GM23338 (cell line): ENCODE measurements around the gene FAM13A. TPM values are rescaled to one million over a fixed set of nuclear protein-coding genes. Genes with fewer than 3 reads are reported as not detected.

ENCODE experiments used
- ATAC-seq: fragments of 200-7000 bp; cut with Tn5 transposase; 3 replicates; pipeline ENCODE4 v1.9.1; 2020
- DNase-seq: peaks from one replicate; pipeline ENCODE4 v3.0.0-alpha.2; 2015; ENCODE audit warnings: low spot score
- H2AFZ ChIP-seq: fragments of 200-600 bp; sonication (generic); 2 replicates; pipeline ENCODE4 v1.8.0; 2016; ENCODE audit warnings: antibody characterized with exemption, mild to moderate bottlenecking, moderate library complexity
- H3F3A ChIP-seq: fragments of 200-600 bp; sonication (generic); replicated peaks from 2 replicates; pipeline ENCODE4 v1.8.0; 2017; ENCODE audit warnings: antibody characterized with exemption, mixed run types, low read depth
- H3K27ac ChIP-seq: fragments of 200-600 bp; sonication (generic); 2 replicates; pipeline ENCODE4 v1.6.1; 2016; ENCODE audit warnings: low read depth
- H3K27me3 ChIP-seq: fragments of 200-600 bp; sonication (generic); 2 replicates; pipeline ENCODE4 v1.8.0; 2016; ENCODE audit warnings: mild to moderate bottlenecking, mixed run types, moderate library complexity; ENCODE audit not compliant: insufficient read depth
- H3K36me3 ChIP-seq: fragments of 200-600 bp; sonication (generic); 2 replicates; pipeline ENCODE4 v1.8.0; 2016; ENCODE audit warnings: mild to moderate bottlenecking; ENCODE audit not compliant: insufficient read depth
- H3K4me1 ChIP-seq: fragments of 200-600 bp; sonication (generic); 2 replicates; pipeline ENCODE4 v1.8.0; 2016; ENCODE audit warnings: mild to moderate bottlenecking, moderate library complexity; ENCODE audit not compliant: insufficient read depth
- H3K4me2 ChIP-seq: fragments of 200-600 bp; sonication (generic); 2 replicates; pipeline ENCODE4 v1.7.1; 2017; ENCODE audit warnings: mixed run types
- H3K4me3 ChIP-seq: fragments of 200-600 bp; sonication (generic); 2 replicates; pipeline ENCODE4 v1.6.1; 2016; ENCODE audit warnings: mixed run types
- H3K79me2 ChIP-seq: fragments of 200-600 bp; sonication (generic); replicated peaks from 2 replicates; pipeline ENCODE4 v1.8.0; 2017; ENCODE audit warnings: mild to moderate bottlenecking; ENCODE audit not compliant: insufficient read depth
- H3K9me2 ChIP-seq: fragments of 200-600 bp; sonication (generic); 2 replicates; pipeline ENCODE4 v1.8.0; 2017; ENCODE audit not compliant: insufficient read depth
- H4K20me1 ChIP-seq: fragments of 200-600 bp; sonication (generic); replicated peaks from 2 replicates; pipeline ENCODE4 v1.8.0; 2017; ENCODE audit warnings: mild to moderate bottlenecking; ENCODE audit not compliant: insufficient read depth
- H3K27ac Mint-ChIP-seq: 2 replicates; pipeline ENCODE4 v1.8.0; 2020; ENCODE audit warnings: inconsistent platforms, mild to moderate bottlenecking, moderate library complexity, mixed read lengths
- H3K27me3 Mint-ChIP-seq: 3 replicates; pipeline ENCODE4 v1.8.0; 2022; ENCODE audit warnings: low read depth, mild to moderate bottlenecking, moderate library complexity, mixed read lengths, inconsistent platforms; ENCODE audit not compliant: insufficient read depth, poor library complexity
- H3K36me3 Mint-ChIP-seq: 3 replicates; pipeline ENCODE4 v1.8.0; 2021; ENCODE audit warnings: low read depth, mild to moderate bottlenecking, inconsistent platforms, moderate library complexity, mixed read lengths
- H3K4me1 Mint-ChIP-seq: 3 replicates; pipeline ENCODE4 v1.8.0; 2020; ENCODE audit warnings: mild to moderate bottlenecking, inconsistent platforms, mixed read lengths
- H3K4me3 Mint-ChIP-seq: 3 replicates; pipeline ENCODE4 v1.8.0; 2021; ENCODE audit warnings: moderate library complexity, mild to moderate bottlenecking, inconsistent platforms, mixed read lengths
- H3K9me3 Mint-ChIP-seq: 3 replicates; pipeline ENCODE4 v1.8.0; 2020; ENCODE audit warnings: moderate library complexity, mild to moderate bottlenecking, inconsistent platforms, mixed read lengths
- CTCF ChIP-seq, 2 experiments: fragments of 200-600 bp in 1 of 2; sonication (generic) in 1 of 2; conservative IDR thresholded peaks; 2 replicates each; pipeline versions ENCODE4 v1.5.1 to v1.6.1; 2016 to 2017; ENCODE audit warnings: antibody characterized with exemption in 2 of 2, low read depth in 2 of 2, mild to moderate bottlenecking in 2 of 2, moderate library complexity in 1 of 2
- JUNB ChIP-seq: IDR thresholded peaks from one replicate; pipeline ENCODE4 v1.6.1; 2016; ENCODE audit warnings: antibody characterized with exemption; ENCODE audit not compliant: unreplicated experiment
- NANOG ChIP-seq: IDR thresholded peaks from 2 replicates; pipeline ENCODE4 v1.6.1; 2016; ENCODE audit warnings: antibody characterized with exemption, borderline replicate concordance
- POLR2AphosphoS5 ChIP-seq: IDR thresholded peaks from 2 replicates; pipeline ENCODE4 v1.6.1; 2016; ENCODE audit warnings: antibody characterized with exemption, low read depth
- REST ChIP-seq: IDR thresholded peaks from one replicate; pipeline ENCODE4 v1.6.1; 2018; ENCODE audit warnings: antibody characterized with exemption; ENCODE audit not compliant: unreplicated experiment
- STAT1 ChIP-seq: IDR thresholded peaks from one replicate; pipeline ENCODE4 v1.6.1; 2016; ENCODE audit warnings: antibody characterized with exemption; ENCODE audit not compliant: unreplicated experiment
- ZNF114 ChIP-seq: fragments of 250-450 bp; sonication (Bioruptor Pico); IDR thresholded peaks from 2 replicates; pipeline ENCODE4 v1.5.0; 2020; ENCODE audit warnings: mild to moderate bottlenecking, moderate library complexity
- polyA plus RNA-seq: library from polyadenylated mRNA; unstranded; fragments of >200 nt; fragmentation: Nextera tagmentation; extraction: Ambion mirVana; gene quantifications from 2 replicates; pipeline ENCODE4 v1.2.1, GENCODE V29; 2016
- total RNA-seq: library from RNA; depleted of rRNA; stranded (reverse); fragments of >200 nt; shearing (Covaris generic); gene quantifications from 2 replicates; pipeline ENCODE4 v1.2.3, GENCODE V29; 2014
- TF ChIP-seq, protein P1 (sequence below): IDR thresholded peaks from 2 replicates; pipeline ENCODE4 v1.6.1; 2016; ENCODE audit warnings: antibody characterized with exemption
- TF ChIP-seq, protein P2 (sequence below): fragments of 250-450 bp; sonication (Bioruptor Pico); IDR thresholded peaks from 2 replicates; pipeline ENCODE4 v1.5.0; 2020; ENCODE audit warnings: mild to moderate bottlenecking, moderate library complexity

The FAM13A gene
- total and polyA plus RNA-seq, 2 experiments from 2014 or later = 13.9 to 28.4 TPM

DNA sequence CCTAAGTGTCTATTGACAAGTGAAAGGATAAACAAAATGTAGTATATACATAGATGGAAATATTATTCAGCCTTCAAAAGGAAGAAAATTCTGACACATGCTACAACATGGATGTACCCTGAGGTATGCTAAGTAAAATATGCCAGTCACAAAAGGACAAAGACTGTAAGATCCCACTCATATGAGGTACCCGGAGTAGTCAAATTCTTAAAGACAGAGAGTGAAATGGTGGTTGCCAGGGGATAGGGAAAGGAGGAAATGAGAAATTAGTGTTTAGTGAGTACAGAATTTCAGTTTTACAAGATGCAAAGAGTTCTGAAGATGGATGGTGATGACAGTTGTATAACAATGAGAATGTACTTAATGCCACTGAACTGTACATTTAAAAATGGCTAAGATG, 257.1 kb downstream of the FAM13A start (continued):
- no peak for TF ChIP-seq CTCF (conservative IDR thresholded peaks at IDR 0.05; ENCODE audit: low read depth in 2 of 2)
- no peak for TF ChIP-seq ZNF114 (CRISPR knock-in tag)
- TF ChIP-seq JUNB = no peak
- TF ChIP-seq REST = no peak
- no peak for TF ChIP-seq POLR2AphosphoS5
- TF ChIP-seq NANOG = no peak

- H3K27me3 ChIP-seq = no peaks in the 10 kb centered on the region
- ATAC-seq (no peak), DNase-seq (no peak)
- H3K27ac Mint-ChIP-seq = peak overlapping the region; percentile 10; the same call in 1 of the 2 replicates
- H3K4me1 Mint-ChIP-seq = peaks cover 13% of the 10 kb centered on the region
- no peaks in the 10 kb centered on the region for H4K20me1 ChIP-seq
- H3K27me3 Mint-ChIP-seq = no peaks in the 10 kb centered on the region
- H3K4me3 ChIP-seq = no peak overlapping the region
- no peaks in the 10 kb centered on the region for H3K36me3 ChIP-seq
- H2AFZ ChIP-seq = no peak overlapping the region
- no peak overlapping the region for H3K4me3 Mint-ChIP-seq
- H3K9me2 ChIP-seq = no peaks in the 10 kb centered on the region
- H3F3A ChIP-seq = no peaks in the 10 kb centered on the region
- no peak overlapping the region for H3K27ac ChIP-seq
- peaks cover 19% of the 10 kb centered on the region for H3K4me1 ChIP-seq
- H3K4me2 ChIP-seq = no peak overlapping the region
- H3K79me2 ChIP-seq = no peaks in the 10 kb centered on the region
- H3K36me3 Mint-ChIP-seq = no peaks in the 10 kb centered on the region; the same call in 2 of the 3 replicates
- H3K9me3 Mint-ChIP-seq = no peaks in the 10 kb centered on the region
- TF ChIP-seq STAT1 (no peak), REST (no peak)
- TF ChIP-seq, protein P1, sequence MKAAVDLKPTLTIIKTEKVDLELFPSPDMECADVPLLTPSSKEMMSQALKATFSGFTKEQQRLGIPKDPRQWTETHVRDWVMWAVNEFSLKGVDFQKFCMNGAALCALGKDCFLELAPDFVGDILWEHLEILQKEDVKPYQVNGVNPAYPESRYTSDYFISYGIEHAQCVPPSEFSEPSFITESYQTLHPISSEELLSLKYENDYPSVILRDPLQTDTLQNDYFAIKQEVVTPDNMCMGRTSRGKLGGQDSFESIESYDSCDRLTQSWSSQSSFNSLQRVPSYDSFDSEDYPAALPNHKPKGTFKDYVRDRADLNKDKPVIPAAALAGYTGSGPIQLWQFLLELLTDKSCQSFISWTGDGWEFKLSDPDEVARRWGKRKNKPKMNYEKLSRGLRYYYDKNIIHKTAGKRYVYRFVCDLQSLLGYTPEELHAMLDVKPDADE = no peak
- TF ChIP-seq, protein P2, sequence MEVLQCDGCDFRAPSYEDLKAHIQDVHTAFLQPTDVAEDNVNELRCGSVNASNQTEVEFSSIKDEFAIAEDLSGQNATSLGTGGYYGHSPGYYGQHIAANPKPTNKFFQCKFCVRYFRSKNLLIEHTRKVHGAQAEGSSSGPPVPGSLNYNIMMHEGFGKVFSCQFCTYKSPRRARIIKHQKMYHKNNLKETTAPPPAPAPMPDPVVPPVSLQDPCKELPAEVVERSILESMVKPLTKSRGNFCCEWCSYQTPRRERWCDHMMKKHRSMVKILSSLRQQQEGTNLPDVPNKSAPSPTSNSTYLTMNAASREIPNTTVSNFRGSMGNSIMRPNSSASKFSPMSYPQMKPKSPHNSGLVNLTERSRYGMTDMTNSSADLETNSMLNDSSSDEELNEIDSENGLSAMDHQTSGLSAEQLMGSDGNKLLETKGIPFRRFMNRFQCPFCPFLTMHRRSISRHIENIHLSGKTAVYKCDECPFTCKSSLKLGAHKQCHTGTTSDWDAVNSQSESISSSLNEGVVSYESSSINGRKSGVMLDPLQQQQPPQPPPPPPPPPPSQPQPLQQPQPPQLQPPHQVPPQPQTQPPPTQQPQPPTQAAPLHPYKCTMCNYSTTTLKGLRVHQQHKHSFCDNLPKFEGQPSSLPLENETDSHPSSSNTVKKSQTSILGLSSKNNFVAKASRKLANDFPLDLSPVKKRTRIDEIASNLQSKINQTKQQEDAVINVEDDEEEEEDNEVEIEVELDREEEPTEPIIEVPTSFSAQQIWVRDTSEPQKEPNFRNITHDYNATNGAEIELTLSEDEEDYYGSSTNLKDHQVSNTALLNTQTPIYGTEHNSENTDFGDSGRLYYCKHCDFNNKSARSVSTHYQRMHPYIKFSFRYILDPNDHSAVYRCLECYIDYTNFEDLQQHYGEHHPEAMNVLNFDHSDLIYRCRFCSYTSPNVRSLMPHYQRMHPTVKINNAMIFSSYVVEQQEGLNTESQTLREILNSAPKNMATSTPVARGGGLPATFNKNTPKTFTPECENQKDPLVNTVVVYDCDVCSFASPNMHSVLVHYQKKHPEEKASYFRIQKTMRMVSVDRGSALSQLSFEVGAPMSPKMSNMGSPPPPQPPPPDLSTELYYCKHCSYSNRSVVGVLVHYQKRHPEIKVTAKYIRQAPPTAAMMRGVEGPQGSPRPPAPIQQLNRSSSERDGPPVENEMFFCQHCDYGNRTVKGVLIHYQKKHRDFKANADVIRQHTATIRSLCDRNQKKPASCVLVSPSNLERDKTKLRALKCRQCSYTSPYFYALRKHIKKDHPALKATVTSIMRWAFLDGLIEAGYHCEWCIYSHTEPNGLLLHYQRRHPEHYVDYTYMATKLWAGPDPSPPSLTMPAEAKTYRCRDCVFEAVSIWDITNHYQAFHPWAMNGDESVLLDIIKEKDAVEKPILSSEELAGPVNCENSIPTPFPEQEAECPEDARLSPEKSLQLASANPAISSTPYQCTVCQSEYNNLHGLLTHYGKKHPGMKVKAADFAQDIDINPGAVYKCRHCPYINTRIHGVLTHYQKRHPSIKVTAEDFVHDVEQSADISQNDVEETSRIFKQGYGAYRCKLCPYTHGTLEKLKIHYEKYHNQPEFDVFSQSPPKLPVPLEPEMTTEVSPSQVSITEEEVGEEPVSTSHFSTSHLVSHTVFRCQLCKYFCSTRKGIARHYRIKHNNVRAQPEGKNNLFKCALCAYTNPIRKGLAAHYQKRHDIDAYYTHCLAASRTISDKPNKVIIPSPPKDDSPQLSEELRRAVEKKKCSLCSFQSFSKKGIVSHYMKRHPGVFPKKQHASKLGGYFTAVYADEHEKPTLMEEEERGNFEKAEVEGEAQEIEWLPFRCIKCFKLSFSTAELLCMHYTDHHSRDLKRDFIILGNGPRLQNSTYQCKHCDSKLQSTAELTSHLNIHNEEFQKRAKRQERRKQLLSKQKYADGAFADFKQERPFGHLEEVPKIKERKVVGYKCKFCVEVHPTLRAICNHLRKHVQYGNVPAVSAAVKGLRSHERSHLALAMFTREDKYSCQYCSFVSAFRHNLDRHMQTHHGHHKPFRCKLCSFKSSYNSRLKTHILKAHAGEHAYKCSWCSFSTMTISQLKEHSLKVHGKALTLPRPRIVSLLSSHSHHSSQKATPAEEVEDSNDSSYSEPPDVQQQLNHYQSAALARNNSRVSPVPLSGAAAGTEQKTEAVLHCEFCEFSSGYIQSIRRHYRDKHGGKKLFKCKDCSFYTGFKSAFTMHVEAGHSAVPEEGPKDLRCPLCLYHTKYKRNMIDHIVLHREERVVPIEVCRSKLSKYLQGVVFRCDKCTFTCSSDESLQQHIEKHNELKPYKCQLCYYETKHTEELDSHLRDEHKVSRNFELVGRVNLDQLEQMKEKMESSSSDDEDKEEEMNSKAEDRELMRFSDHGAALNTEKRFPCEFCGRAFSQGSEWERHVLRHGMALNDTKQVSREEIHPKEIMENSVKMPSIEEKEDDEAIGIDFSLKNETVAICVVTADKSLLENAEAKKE (CRISPR knock-in tag) = no peak
These were observed 259.3 kb downstream of the FAM13A start for GRCh38 chr4:88797725-88798124.
